SK-N-SH (cell line): ENCODE results near the gene CDK5RAP2. TPM values are rescaled to one million over a fixed set of nuclear protein-coding genes. Genes with fewer than 3 reads are reported as not detected.

Experiments
- CTCF ChIA-PET: fragments of 300-600, 350-600 bp; formaldehyde crosslinking; extraction: SDS; loops from one replicate; lab custom pipeline; 2021; lab: Yijun Ruan, JAX
- POLR2A ChIA-PET: fragments of 350-600 bp; sonication (Branson Sonifier 250); formaldehyde crosslinking; extraction: SDS; loops from one replicate; lab custom pipeline; 2020; ENCODE audit warnings: antibody characterized with exemption, inconsistent platforms; lab: Yijun Ruan, JAX
- DNase-seq: peaks from one replicate; pipeline ENCODE4 v3.0.0; 2012
- H2AFZ ChIP-seq: fragments of 200-600 bp; sonication (generic); 2 replicates; pipeline ENCODE4 v1.8.1; 2016; ENCODE audit warnings: antibody characterized with exemption, mild to moderate bottlenecking, low read depth
- H3F3A ChIP-seq: fragments of 200-600 bp; sonication (generic); replicated peaks from 2 replicates; pipeline ENCODE3; 2016; ENCODE audit warnings: antibody characterized with exemption, mild to moderate bottlenecking; ENCODE audit not compliant: insufficient read depth
- H3K27ac ChIP-seq, 2 experiments: fragments of 200-500 bp in 1 of 2; fragments of 200-600 bp in 1 of 2; sonication (Bioruptor generic) in 1 of 2; sonication (generic), shearing (Covaris generic) in 1 of 2; 2 replicates each; pipeline versions ENCODE4 v1.5.1 to v1.6.1; 2014 to 2016; ENCODE audit warnings: low read depth in 2 of 2, inconsistent platforms in 1 of 2, low read length in 1 of 2, mild to moderate bottlenecking in 1 of 2, mixed read lengths in 1 of 2
- H3K27me3 ChIP-seq: fragments of 200-600 bp; sonication (generic), shearing (Covaris generic); 2 replicates; pipeline ENCODE4 v1.6.1; 2016; ENCODE audit warnings: mixed run types; ENCODE audit not compliant: insufficient read depth
- H3K36me3 ChIP-seq, 2 experiments: fragments of 200-500 bp in 1 of 2; fragments of 200-600 bp in 1 of 2; sonication (Bioruptor generic) in 1 of 2; sonication (generic) in 1 of 2; replicated peaks in 1 of 2; 2 replicates each; pipeline versions ENCODE3 to v1.5.1; 2014 to 2016; ENCODE audit warnings: low read length in 1 of 2, mild to moderate bottlenecking in 1 of 2; ENCODE audit not compliant: insufficient read depth in 2 of 2, control insufficient read depth in 1 of 2
- H3K4me1 ChIP-seq, 2 experiments: fragments of 200-500 bp in 1 of 2; fragments of 200-600 bp in 1 of 2; sonication (Bioruptor generic) in 1 of 2; sonication (generic), shearing (Covaris generic) in 1 of 2; 2 replicates each; pipeline versions ENCODE4 v1.5.1 to v1.6.1; 2014 to 2016; ENCODE audit warnings: low read depth in 1 of 2, low read length in 1 of 2, mixed run types in 1 of 2; ENCODE audit not compliant: insufficient read depth in 2 of 2, control insufficient read depth in 1 of 2
- H3K4me2 ChIP-seq: fragments of 200-600 bp; sonication (generic), shearing (Covaris generic); 2 replicates; pipeline ENCODE4 v1.6.1; 2017; ENCODE audit warnings: mixed run types
- H3K4me3 ChIP-seq, 2 experiments: fragments of 200-500 bp in 1 of 2; fragments of 200-600 bp in 1 of 2; sonication (Bioruptor generic) in 1 of 2; sonication (generic), shearing (Covaris generic) in 1 of 2; 2 replicates each; pipeline versions ENCODE4 v1.5.1 to v1.8.1; 2014 to 2016; ENCODE audit warnings: low read depth in 2 of 2, inconsistent platforms in 1 of 2, low read length in 1 of 2, mild to moderate bottlenecking in 1 of 2, mixed read lengths in 1 of 2, moderate library complexity in 1 of 2
- H3K79me2 ChIP-seq: fragments of 200-600 bp; sonication (generic); 2 replicates; pipeline ENCODE4 v1.8.1; 2017; ENCODE audit warnings: mild to moderate bottlenecking; ENCODE audit not compliant: insufficient read depth
- H3K9ac ChIP-seq: fragments of 200-600 bp; sonication (generic); 2 replicates; pipeline ENCODE4 v1.6.1; 2017; ENCODE audit warnings: mixed run types
- H3K9me2 ChIP-seq: fragments of 200-600 bp; sonication (generic); 2 replicates; pipeline ENCODE4 v1.6.1; 2017; ENCODE audit warnings: mixed run types
- H3K9me3 ChIP-seq: fragments of 200-600 bp; sonication (generic); 2 replicates; pipeline ENCODE4 v1.6.1; 2017; ENCODE audit warnings: mixed run types, mild to moderate bottlenecking, moderate library complexity
- H4K20me1 ChIP-seq: fragments of 200-600 bp; sonication (generic); 2 replicates; pipeline ENCODE4 v1.6.1; 2017; ENCODE audit warnings: mild to moderate bottlenecking, mixed run types; ENCODE audit not compliant: insufficient read depth
- CHD2 ChIP-seq: fragments of 150-350 bp; IDR thresholded peaks from 2 replicates; pipeline ENCODE4 v1.6.1; 2018; ENCODE audit warnings: low read length; ENCODE audit not compliant: partially characterized antibody
- ELF1 ChIP-seq: IDR thresholded peaks from 2 replicates; pipeline ENCODE4 v1.4.0; 2012
- IRF3 ChIP-seq: fragments of 150-350 bp; IDR thresholded peaks from 2 replicates; pipeline ENCODE4 v1.6.1; 2016; ENCODE audit warnings: mild to moderate bottlenecking, low read depth, low read length
- MAX ChIP-seq: IDR thresholded peaks from 2 replicates; pipeline ENCODE4 v1.4.0; 2012; ENCODE audit warnings: low read depth
- PBX3 ChIP-seq: IDR thresholded peaks from 2 replicates; pipeline ENCODE4; 2012
- RAD21 ChIP-seq: IDR thresholded peaks from 2 replicates; pipeline ENCODE4 v1.6.1; 2012; ENCODE audit warnings: mild to moderate bottlenecking, low read length
- RCOR1 ChIP-seq: fragments of 150-350 bp; IDR thresholded peaks from 2 replicates; pipeline ENCODE4 v1.6.1; 2017; ENCODE audit warnings: antibody characterized with exemption, low read length
- REST ChIP-seq: IDR thresholded peaks from 2 replicates; pipeline ENCODE4 v1.6.1; 2012; ENCODE audit warnings: mild to moderate bottlenecking, low read depth, low read length, moderate library complexity
- RFX5 ChIP-seq: IDR thresholded peaks from 2 replicates; pipeline ENCODE4 v1.6.1; 2012; ENCODE audit warnings: mild to moderate bottlenecking, improper control_type of control experiment, low read length
- SIN3A ChIP-seq: IDR thresholded peaks from 2 replicates; pipeline ENCODE4 v1.6.1; 2012; ENCODE audit warnings: low read depth, mild to moderate bottlenecking, low read length, moderate library complexity, borderline replicate concordance
- SMC3 ChIP-seq: IDR thresholded peaks from 2 replicates; pipeline ENCODE4 v1.6.1; 2012; ENCODE audit warnings: low read depth, low read length, improper control_type of control experiment
- TAF1 ChIP-seq: IDR thresholded peaks from 2 replicates; pipeline ENCODE4 v1.6.1; 2012; ENCODE audit warnings: low read depth, mild to moderate bottlenecking, low read length, moderate library complexity, borderline replicate concordance
- TEAD4 ChIP-seq: IDR thresholded peaks from 2 replicates; pipeline ENCODE4 v1.4.0; 2012; ENCODE audit warnings: mild to moderate bottlenecking, borderline replicate concordance; ENCODE audit not compliant: insufficient read depth
- ZBTB33 ChIP-seq: IDR thresholded peaks from 2 replicates; pipeline ENCODE4 v1.4.0; 2012; ENCODE audit warnings: low read depth, borderline replicate concordance
- WGBS: methylation state at CpG from one replicate; pipeline ENCODE4 v1.1.6; 2017; ENCODE audit warnings: low lambda C conversion rate; 5-methylcytosine and 5-hydroxymethylcytosine counted together
- polyA plus RNA-seq, 3 experiments: library from polyadenylated mRNA; depleted of rRNA; stranded (reverse); fragments of >200 nt; gene quantifications; 2 replicates each; pipeline ENCODE4 v1.2.3, GENCODE V29; 2012

The CDK5RAP2 gene
- polyA plus RNA-seq, 1 of the 3 experiments (the other 2 are of a cell fraction), result 20.7 TPM

- no peak overlapping the region for H3K9ac ChIP-seq
- no peaks in the 10 kb centered on the region for H3K4me1 ChIP-seq
- no peak overlapping the region for H3K4me2 ChIP-seq
- H3F3A ChIP-seq, result no peaks in the 10 kb centered on the region
- H3K9me2 ChIP-seq, result no peaks in the 10 kb centered on the region
- no peaks in the 10 kb centered on the region for H3K79me2 ChIP-seq
- H3K27ac ChIP-seq, result no peak overlapping the region
- DNase-seq, result no peak
- no peaks in the 10 kb centered on the region for H3K9me3 ChIP-seq
- H3K27me3 ChIP-seq, result no peaks in the 10 kb centered on the region
- TF ChIP-seq CHD2 (no peak), TEAD4 (no peak), PBX3 (no peak), MAX (no peak), REST (no peak), RAD21 (no peak), IRF3 (no peak), SIN3A (no peak), ELF1 (no peak), TAF1 (no peak), ZBTB33 (no peak), SMC3 (no peak), RCOR1 (no peak), RFX5 (no peak)
- no peak overlapping the region for H3K4me3 ChIP-seq
- H3K36me3 ChIP-seq, result no peaks in the 10 kb centered on the region
- CTCF ChIA-PET, result no interaction called here
- H2AFZ ChIP-seq, result no peak overlapping the region
- 80% methylated on average over 21 of the region's 23 CpGs for WGBS
- no peaks in the 10 kb centered on the region for H4K20me1 ChIP-seq
- POLR2A ChIA-PET, result no interaction called here
Observed at GRCh38 chr9:120377268-120378159, 202.5 kb downstream of the CDK5RAP2 start.
